ENCODE data around the gene TPRX2.

GRCh38 chr19:47848425-47848822 lies 10.6 kb upstream of the TPRX2 start:
- TF ChIP-seq, protein P1, sequence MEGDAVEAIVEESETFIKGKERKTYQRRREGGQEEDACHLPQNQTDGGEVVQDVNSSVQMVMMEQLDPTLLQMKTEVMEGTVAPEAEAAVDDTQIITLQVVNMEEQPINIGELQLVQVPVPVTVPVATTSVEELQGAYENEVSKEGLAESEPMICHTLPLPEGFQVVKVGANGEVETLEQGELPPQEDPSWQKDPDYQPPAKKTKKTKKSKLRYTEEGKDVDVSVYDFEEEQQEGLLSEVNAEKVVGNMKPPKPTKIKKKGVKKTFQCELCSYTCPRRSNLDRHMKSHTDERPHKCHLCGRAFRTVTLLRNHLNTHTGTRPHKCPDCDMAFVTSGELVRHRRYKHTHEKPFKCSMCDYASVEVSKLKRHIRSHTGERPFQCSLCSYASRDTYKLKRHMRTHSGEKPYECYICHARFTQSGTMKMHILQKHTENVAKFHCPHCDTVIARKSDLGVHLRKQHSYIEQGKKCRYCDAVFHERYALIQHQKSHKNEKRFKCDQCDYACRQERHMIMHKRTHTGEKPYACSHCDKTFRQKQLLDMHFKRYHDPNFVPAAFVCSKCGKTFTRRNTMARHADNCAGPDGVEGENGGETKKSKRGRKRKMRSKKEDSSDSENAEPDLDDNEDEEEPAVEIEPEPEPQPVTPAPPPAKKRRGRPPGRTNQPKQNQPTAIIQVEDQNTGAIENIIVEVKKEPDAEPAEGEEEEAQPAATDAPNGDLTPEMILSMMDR (IDR thresholded peaks at IDR 0.05): no peak
- no peak for TF ChIP-seq POLR2A (IDR thresholded peaks at IDR 0.05)

All from uterus (tissue), 2 donors.